Measurements from ENCODE around the gene NSFL1C.
"Not testable (repeated sequence)": the region's sequence is repeated elsewhere in the genome, so short reads cannot be mapped to it uniquely, and the experiment has no call there.

Gene NSFL1C

GRCh38 chr20:1423625-1424106 lies 43.0 kb downstream of the NSFL1C start:
- peak; percentile 95 for DNase-seq (ENCODE audit: low spot score)

GRCh38 chr20:1423206-1423605 lies 43.4 kb downstream of the NSFL1C start:
- no peak for DNase-seq (ENCODE audit: low spot score)

- DNase-seq (ENCODE audit: low spot score), result no peak
Observed at GRCh38 chr20:1422753-1423152, 43.9 kb downstream of the NSFL1C start.

GRCh38 chr20:1420066-1420465 lies 46.6 kb downstream of the NSFL1C start:
- no peak for DNase-seq (ENCODE audit: low spot score)

GRCh38 chr20:1418350-1418749 lies 48.3 kb downstream of the NSFL1C start:
- no peak for DNase-seq (ENCODE audit: low spot score)

GRCh38 chr20:1417790-1418189 lies 48.9 kb downstream of the NSFL1C start:
- DNase-seq (ENCODE audit: low spot score), result no peak

GRCh38 chr20:1417273-1417672 lies 49.4 kb downstream of the NSFL1C start:
- no peak for DNase-seq (ENCODE audit: low spot score)

GRCh38 chr20:1415667-1416468 lies 50.8 kb downstream of the NSFL1C start:
- no peak for DNase-seq (ENCODE audit: low spot score)

GRCh38 chr20:1414982-1415381 lies 51.7 kb downstream of the NSFL1C start:
- no peak for DNase-seq (ENCODE audit: low spot score)

- DNase-seq (ENCODE audit: low spot score), result no peak
Observed at GRCh38 chr20:1405801-1406200, 60.8 kb downstream of the NSFL1C start.

- no peak for DNase-seq (ENCODE audit: low spot score)
Observed at GRCh38 chr20:1403624-1404023, 63.0 kb downstream of the NSFL1C start.

- no peak for DNase-seq (ENCODE audit: low spot score)
Observed at GRCh38 chr20:1402149-1402548, 64.5 kb downstream of the NSFL1C start.

GRCh38 chr20:1401451-1401907 lies 65.2 kb downstream of the NSFL1C start:
- no peak for DNase-seq (ENCODE audit: low spot score)

GRCh38 chr20:1399678-1400366 lies 66.8 kb downstream of the NSFL1C start:
- not testable (repeated sequence) for DNase-seq (ENCODE audit: low spot score)

GRCh38 chr20:1398185-1398584 lies 68.5 kb downstream of the NSFL1C start:
- DNase-seq (ENCODE audit: low spot score), result peak; percentile 34

- DNase-seq (ENCODE audit: low spot score), result peak; percentile 37
Observed at GRCh38 chr20:1397710-1398109, 68.9 kb downstream of the NSFL1C start.

- DNase-seq (ENCODE audit: low spot score), result no peak
Observed at GRCh38 chr20:1396702-1397101, 69.9 kb downstream of the NSFL1C start.

GRCh38 chr20:1396264-1396663 lies 70.4 kb downstream of the NSFL1C start:
- no peak for DNase-seq (ENCODE audit: low spot score)

- DNase-seq (ENCODE audit: low spot score), result no peak
Observed at GRCh38 chr20:1394686-1395085, 72.0 kb downstream of the NSFL1C start.

GRCh38 chr20:1393507-1393882 lies 73.2 kb downstream of the NSFL1C start:
- no peak for DNase-seq (ENCODE audit: low spot score)

- DNase-seq (ENCODE audit: low spot score), result peak; percentile 95
Observed at GRCh38 chr20:1392693-1393506, 73.7 kb downstream of the NSFL1C start, which contains the start of gene FKBP1A. Gene FKBP1A (minus strand): TSS chr20:1393054. CDS start chr20:1392998, 56 bp downstream.

GRCh38 chr20:1392443-1392692 lies 74.3 kb downstream of the NSFL1C start:
- peak; percentile 27 for DNase-seq (ENCODE audit: low spot score)

All from NAMALWA (cell line).